HCT116 (cell line): ENCODE measurements around the gene RENBP. TPM values are rescaled to one million over a fixed set of nuclear protein-coding genes. Genes with fewer than 3 reads are reported as not detected.

ENCODE experiments used
- ATAC-seq: fragments of 200-7000 bp; cut with Tn5 transposase; 2 replicates; pipeline ENCODE4 v1.9.1; 2020; ENCODE audit warnings: mild to moderate bottlenecking, moderate library complexity
- BruUV-seq: library from RNA; stranded (reverse); fragments of 400-500 nt; replicated peaks from 2 replicates; lab custom pipeline; 2021; lab: Mats Ljungman, UMichigan
- CTCF ChIA-PET: fragments of 300-600 bp; sonication (Branson Sonifier 250); formaldehyde crosslinking; loops from one replicate; lab custom pipeline; 2021; ENCODE audit warnings: antibody characterized with exemption; lab: Charles Lee
- POLR2A ChIA-PET: fragments of 300-600, 350-600 bp; sonication (Branson Sonifier 250); formaldehyde crosslinking; loops from one replicate; lab custom pipeline; 2021; ENCODE audit warnings: antibody characterized with exemption; lab: Charles Lee
- RAD21 ChIA-PET, 2 experiments: fragments of 300-600 bp; sonication (Branson Sonifier 250); formaldehyde crosslinking; loops; one replicate each; lab custom pipeline; 2023; ENCODE audit warnings: low total read pairs in 2 of 2; ENCODE audit not compliant: uncharacterized antibody in 2 of 2, unreplicated experiment in 2 of 2, low non-redundant PET in 1 of 2; lab: Charles Lee
- DNase-seq: peaks from one replicate; pipeline ENCODE4 v3.0.0-alpha.2; 2010; ENCODE audit warnings: low read depth, low spot score
- H2AFZ ChIP-seq: fragments of 200-600 bp; shearing (Covaris generic), sonication (generic); 2 replicates; pipeline ENCODE4 v1.6.1; 2017; ENCODE audit warnings: low read depth, mixed run types, mixed read lengths, antibody characterized with exemption, low read length; ENCODE audit not compliant: poor library complexity, severe bottlenecking
- H3K27ac ChIP-seq: 2 replicates; pipeline ENCODE4 v1.5.1; 2012; ENCODE audit warnings: low read depth, low read length
- H3K27me3 ChIP-seq: fragments of 200-600 bp; sonication (generic); 2 replicates; pipeline ENCODE4 v1.6.1; 2016; ENCODE audit warnings: mixed run types, low read length, mixed read lengths; ENCODE audit not compliant: insufficient read depth
- H3K36me3 ChIP-seq, 2 experiments: fragments of 200-500 bp in 1 of 2; fragments of 200-600 bp in 1 of 2; sonication (Bioruptor generic) in 1 of 2; sonication (generic) in 1 of 2; 2 replicates each; pipeline versions ENCODE4 v1.5.1 to v1.6.1; 2014 to 2016; ENCODE audit warnings: low read length in 2 of 2, inconsistent platforms in 1 of 2, mixed read lengths in 1 of 2, mixed run types in 1 of 2; ENCODE audit not compliant: insufficient read depth in 2 of 2, control insufficient read depth in 1 of 2
- H3K4me1 ChIP-seq, 2 experiments: fragments of 200-600 bp in 1 of 2; sonication (generic) in 1 of 2; 2 replicates each; pipeline versions ENCODE4 v1.5.1 to v1.6.1; 2012 to 2017; ENCODE audit warnings: low read length in 2 of 2, inconsistent platforms in 1 of 2, mild to moderate bottlenecking in 1 of 2, mixed read lengths in 1 of 2, mixed run types in 1 of 2, moderate library complexity in 1 of 2; ENCODE audit not compliant: insufficient read depth in 2 of 2, control insufficient read depth in 1 of 2
- H3K4me2 ChIP-seq: fragments of 200-600 bp; sonication (generic); 2 replicates; pipeline ENCODE4 v1.6.1; 2017; ENCODE audit warnings: mixed run types, low read length, mixed read lengths
- H3K4me3 ChIP-seq, 2 experiments: fragments of 200-600 bp in 1 of 2; sonication (generic) in 1 of 2; replicated peaks in 1 of 2; 2 replicates each; pipeline ENCODE4 v1.5.1; 2011 to 2016; ENCODE audit warnings: low read length in 2 of 2, control low read depth in 1 of 2, low read depth in 1 of 2, mild to moderate bottlenecking in 1 of 2, mixed read lengths in 1 of 2, mixed run types in 1 of 2
- H3K79me2 ChIP-seq: fragments of 200-600 bp; sonication (generic); 2 replicates; pipeline ENCODE4 v1.6.1; 2017; ENCODE audit warnings: mild to moderate bottlenecking, mixed run types, low read length, moderate library complexity, mixed read lengths; ENCODE audit not compliant: insufficient read depth
- H3K9ac ChIP-seq: fragments of 200-600 bp; sonication (generic); 2 replicates; pipeline ENCODE4 v1.6.1; 2016; ENCODE audit warnings: low read length, mixed read lengths
- H3K9me2 ChIP-seq: fragments of 200-600 bp; sonication (generic), shearing (Covaris generic); 2 replicates; pipeline ENCODE4 v1.6.1; 2017; ENCODE audit warnings: mixed run types, mild to moderate bottlenecking, moderate library complexity; ENCODE audit not compliant: insufficient read depth
- H3K9me3 ChIP-seq, 2 experiments: fragments of 200-500 bp in 1 of 2; fragments of 200-600 bp in 1 of 2; sonication (Bioruptor generic) in 1 of 2; sonication (generic) in 1 of 2; 2 replicates each; pipeline ENCODE4 v1.6.1; 2014 to 2017; ENCODE audit warnings: low read length in 2 of 2, mixed read lengths in 2 of 2, inconsistent platforms in 1 of 2, low read depth in 1 of 2, mild to moderate bottlenecking in 1 of 2, mixed run types in 1 of 2, moderate library complexity in 1 of 2; ENCODE audit not compliant: control insufficient read depth in 1 of 2, insufficient read depth in 1 of 2
- H4K20me1 ChIP-seq: fragments of 200-600 bp; sonication (generic), shearing (Covaris generic); 2 replicates; pipeline ENCODE4 v1.6.1; 2017; ENCODE audit warnings: mixed run types, mild to moderate bottlenecking, moderate library complexity; ENCODE audit not compliant: insufficient read depth
- EGR1 ChIP-seq: IDR thresholded peaks from 2 replicates; pipeline ENCODE4 v1.6.1; 2012; ENCODE audit warnings: low read depth
- ELF1 ChIP-seq: IDR thresholded peaks from 2 replicates; pipeline ENCODE4 v1.6.1; 2012; ENCODE audit warnings: low read depth, borderline replicate concordance
- EZH2 ChIP-seq: fragments of 200-600 bp; sonication (generic); IDR thresholded peaks from 2 replicates; pipeline ENCODE4 v1.6.1; 2017; ENCODE audit warnings: antibody characterized with exemption, mixed run types
- EZH2phosphoT487 ChIP-seq: fragments of 200-600 bp; IDR thresholded peaks from 2 replicates; pipeline ENCODE4 v1.6.1; 2018; ENCODE audit warnings: antibody characterized with exemption, borderline replicate concordance
- FOSL1 ChIP-seq: IDR thresholded peaks from 2 replicates; pipeline ENCODE4 v1.6.1; 2012; ENCODE audit warnings: low read depth
- POLR2A ChIP-seq: IDR thresholded peaks from 2 replicates; pipeline ENCODE4 v1.7.0; 2011; ENCODE audit warnings: borderline replicate concordance; ENCODE audit not compliant: insufficient read depth, insufficient read length; ENCODE audit errors: extremely low read depth
- RAD21 ChIP-seq: IDR thresholded peaks from 2 replicates; pipeline ENCODE4 v1.6.1; 2012; ENCODE audit warnings: low read depth, mild to moderate bottlenecking
- SIN3A ChIP-seq: IDR thresholded peaks from 2 replicates; pipeline ENCODE4 v1.6.1; 2012; ENCODE audit warnings: low read depth
- SP1 ChIP-seq: IDR thresholded peaks from 2 replicates; pipeline ENCODE4 v1.6.1; 2012; ENCODE audit warnings: low read depth
- SRF ChIP-seq: IDR thresholded peaks from 2 replicates; pipeline ENCODE4 v1.6.1; 2012; ENCODE audit warnings: low read depth
- TCF7L2 ChIP-seq: IDR thresholded peaks from 2 replicates; pipeline ENCODE4 v1.7.0; 2011; ENCODE audit warnings: borderline replicate concordance, inconsistent platforms; ENCODE audit not compliant: insufficient read depth, insufficient read length; ENCODE audit errors: extremely low read depth
- YY1 ChIP-seq: IDR thresholded peaks from 2 replicates; pipeline ENCODE4 v1.6.1; 2011; ENCODE audit warnings: low read length, low read depth, moderate library complexity, mild to moderate bottlenecking; ENCODE audit not compliant: insufficient replicate concordance; ENCODE audit errors: extremely low read depth
- ZFX ChIP-seq: fragments of 450-650 bp; IDR thresholded peaks from 2 replicates; pipeline ENCODE4 v1.6.1; 2017
- ZNF274 ChIP-seq: fragments of 200-500 bp; sonication (Bioruptor generic); IDR thresholded peaks from 2 replicates; pipeline ENCODE4 v1.6.1; 2014; ENCODE audit warnings: mild to moderate bottlenecking, low read depth, low read length, inconsistent platforms
- intact Hi-C: fragments of 100-400 bp; cut with micrococcal nuclease; formaldehyde crosslinking; loops from 2 replicates; pipeline ENCODE4 v1.10.0; 2022
- total RNA-seq: library from RNA; stranded (reverse); gene quantifications from one replicate; pipeline ENCODE4 v1.2.1, GENCODE V29; 2021; ENCODE audit not compliant: unreplicated experiment
- TF ChIP-seq, protein P1 (sequence below): IDR thresholded peaks from 2 replicates; pipeline ENCODE4 v1.6.1; 2012; ENCODE audit warnings: low read depth
- TF ChIP-seq, protein P2 (sequence below): IDR thresholded peaks from 2 replicates; pipeline ENCODE4 v1.6.1; 2012
- TF ChIP-seq, protein P3 (sequence below): IDR thresholded peaks from 2 replicates; pipeline ENCODE4 v1.6.1; 2011; ENCODE audit warnings: mild to moderate bottlenecking, low read length, moderate library complexity; ENCODE audit not compliant: insufficient replicate concordance; ENCODE audit errors: extremely low read depth

The RENBP gene
- total RNA-seq, 1 experiment from 2014 or later, result 1.3 TPM

DNA sequence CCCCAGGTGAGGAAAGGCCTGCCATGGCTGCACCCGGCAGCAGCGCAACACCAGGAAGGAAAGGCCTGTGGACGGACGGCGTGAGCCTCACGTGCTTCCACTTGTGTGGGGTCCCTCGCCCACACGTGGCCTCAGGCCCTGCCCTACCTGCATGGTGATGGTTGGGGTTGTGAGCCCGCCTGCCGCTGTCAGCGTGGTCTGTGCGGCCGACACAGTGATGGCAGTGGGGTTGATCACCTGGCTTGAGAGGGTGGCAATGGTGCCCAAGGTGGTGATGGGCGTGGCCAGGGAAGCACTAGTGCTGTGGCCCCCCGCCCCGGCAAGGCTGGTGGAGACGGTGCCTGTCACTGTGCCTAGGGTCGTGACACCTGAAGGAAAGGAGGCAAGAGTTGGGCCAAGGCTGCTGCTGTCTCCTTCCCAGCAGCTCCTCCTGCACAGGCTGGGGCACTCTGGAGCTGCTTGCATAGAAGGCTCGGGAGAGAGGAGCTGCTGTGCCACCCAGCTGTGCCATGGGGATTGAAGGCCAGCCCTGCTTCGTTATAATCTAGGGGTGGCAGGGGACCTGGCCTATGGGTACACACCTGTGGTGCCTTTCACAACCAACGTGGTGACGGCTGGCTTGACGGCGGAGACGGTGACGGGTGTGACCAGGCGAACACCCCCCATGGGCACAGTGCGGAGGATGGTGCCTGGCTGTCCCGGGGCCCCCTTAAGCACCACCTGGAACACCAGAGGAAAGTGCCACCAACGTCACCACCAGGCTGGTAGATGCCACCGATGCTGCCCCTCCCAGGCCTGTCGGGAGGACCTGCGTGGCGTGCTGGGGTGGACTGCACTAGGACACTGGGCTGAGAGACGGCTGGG, 11.8 kb upstream of the RENBP start (continued):
- TF ChIP-seq ELF1 (no peak), SIN3A (no peak), POLR2A (no peak), ZFX (no peak), RAD21 (no peak), SP1 (no peak), FOSL1 (no peak), SRF (no peak), EZH2phosphoT487 (no peak)

DNA sequence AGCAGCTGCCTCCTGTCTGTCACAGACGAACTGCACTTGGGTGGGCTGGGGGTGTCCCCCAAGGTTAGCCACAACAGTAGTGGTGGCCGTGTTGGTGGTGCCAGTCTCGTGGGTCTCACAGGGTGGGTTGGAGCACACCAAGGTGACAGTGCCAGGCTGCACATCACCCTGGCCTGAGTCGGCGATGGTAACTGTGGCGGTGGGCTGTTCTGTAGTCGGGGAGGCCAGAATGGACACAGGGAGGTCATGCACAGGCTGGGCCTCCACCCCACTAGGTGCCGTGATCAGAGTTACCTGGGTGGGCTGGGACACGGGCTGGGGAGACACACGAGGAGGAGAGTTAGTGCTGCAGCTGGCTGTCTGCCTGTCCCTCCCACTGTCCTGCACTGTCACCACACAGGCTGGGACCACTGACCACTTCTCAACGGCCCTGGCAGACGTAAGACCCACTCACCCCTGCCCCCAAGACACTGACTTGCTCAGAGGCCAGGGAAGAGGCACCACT, 10.8 kb upstream of the RENBP start:
- CTCF ChIA-PET, result no interaction called here
- H3K79me2 ChIP-seq, result no peaks in the 10 kb centered on the region; the same call in 1 of the 2 replicates
- RAD21 ChIA-PET, result no interaction called here
- no peak overlapping the region for H3K27ac ChIP-seq
- H2AFZ ChIP-seq, result no peak overlapping the region
- TF ChIP-seq EZH2, result no peak
- TF ChIP-seq EGR1, result no peak
- no peak for TF ChIP-seq RAD21
- TF ChIP-seq, protein P1, sequence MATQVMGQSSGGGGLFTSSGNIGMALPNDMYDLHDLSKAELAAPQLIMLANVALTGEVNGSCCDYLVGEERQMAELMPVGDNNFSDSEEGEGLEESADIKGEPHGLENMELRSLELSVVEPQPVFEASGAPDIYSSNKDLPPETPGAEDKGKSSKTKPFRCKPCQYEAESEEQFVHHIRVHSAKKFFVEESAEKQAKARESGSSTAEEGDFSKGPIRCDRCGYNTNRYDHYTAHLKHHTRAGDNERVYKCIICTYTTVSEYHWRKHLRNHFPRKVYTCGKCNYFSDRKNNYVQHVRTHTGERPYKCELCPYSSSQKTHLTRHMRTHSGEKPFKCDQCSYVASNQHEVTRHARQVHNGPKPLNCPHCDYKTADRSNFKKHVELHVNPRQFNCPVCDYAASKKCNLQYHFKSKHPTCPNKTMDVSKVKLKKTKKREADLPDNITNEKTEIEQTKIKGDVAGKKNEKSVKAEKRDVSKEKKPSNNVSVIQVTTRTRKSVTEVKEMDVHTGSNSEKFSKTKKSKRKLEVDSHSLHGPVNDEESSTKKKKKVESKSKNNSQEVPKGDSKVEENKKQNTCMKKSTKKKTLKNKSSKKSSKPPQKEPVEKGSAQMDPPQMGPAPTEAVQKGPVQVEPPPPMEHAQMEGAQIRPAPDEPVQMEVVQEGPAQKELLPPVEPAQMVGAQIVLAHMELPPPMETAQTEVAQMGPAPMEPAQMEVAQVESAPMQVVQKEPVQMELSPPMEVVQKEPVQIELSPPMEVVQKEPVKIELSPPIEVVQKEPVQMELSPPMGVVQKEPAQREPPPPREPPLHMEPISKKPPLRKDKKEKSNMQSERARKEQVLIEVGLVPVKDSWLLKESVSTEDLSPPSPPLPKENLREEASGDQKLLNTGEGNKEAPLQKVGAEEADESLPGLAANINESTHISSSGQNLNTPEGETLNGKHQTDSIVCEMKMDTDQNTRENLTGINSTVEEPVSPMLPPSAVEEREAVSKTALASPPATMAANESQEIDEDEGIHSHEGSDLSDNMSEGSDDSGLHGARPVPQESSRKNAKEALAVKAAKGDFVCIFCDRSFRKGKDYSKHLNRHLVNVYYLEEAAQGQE, result no peak
- no peak for TF ChIP-seq EZH2phosphoT487
- no peak for TF ChIP-seq SP1
- no peak for TF ChIP-seq FOSL1
- TF ChIP-seq SRF, result no peak
- TF ChIP-seq ZNF274, result no peak
- TF ChIP-seq POLR2A, result no peak
- TF ChIP-seq, protein P2, sequence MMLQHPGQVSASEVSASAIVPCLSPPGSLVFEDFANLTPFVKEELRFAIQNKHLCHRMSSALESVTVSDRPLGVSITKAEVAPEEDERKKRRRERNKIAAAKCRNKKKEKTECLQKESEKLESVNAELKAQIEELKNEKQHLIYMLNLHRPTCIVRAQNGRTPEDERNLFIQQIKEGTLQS, result no peak
- TF ChIP-seq YY1, result no peak
- TF ChIP-seq, protein P3, sequence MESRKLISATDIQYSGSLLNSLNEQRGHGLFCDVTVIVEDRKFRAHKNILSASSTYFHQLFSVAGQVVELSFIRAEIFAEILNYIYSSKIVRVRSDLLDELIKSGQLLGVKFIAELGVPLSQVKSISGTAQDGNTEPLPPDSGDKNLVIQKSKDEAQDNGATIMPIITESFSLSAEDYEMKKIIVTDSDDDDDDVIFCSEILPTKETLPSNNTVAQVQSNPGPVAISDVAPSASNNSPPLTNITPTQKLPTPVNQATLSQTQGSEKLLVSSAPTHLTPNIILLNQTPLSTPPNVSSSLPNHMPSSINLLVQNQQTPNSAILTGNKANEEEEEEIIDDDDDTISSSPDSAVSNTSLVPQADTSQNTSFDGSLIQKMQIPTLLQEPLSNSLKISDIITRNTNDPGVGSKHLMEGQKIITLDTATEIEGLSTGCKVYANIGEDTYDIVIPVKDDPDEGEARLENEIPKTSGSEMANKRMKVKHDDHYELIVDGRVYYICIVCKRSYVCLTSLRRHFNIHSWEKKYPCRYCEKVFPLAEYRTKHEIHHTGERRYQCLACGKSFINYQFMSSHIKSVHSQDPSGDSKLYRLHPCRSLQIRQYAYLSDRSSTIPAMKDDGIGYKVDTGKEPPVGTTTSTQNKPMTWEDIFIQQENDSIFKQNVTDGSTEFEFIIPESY, result no peak
- TF ChIP-seq TCF7L2, result no peak
- no peaks in the 10 kb centered on the region for H3K4me1 ChIP-seq
- no peaks in the 10 kb centered on the region for H3K9me3 ChIP-seq
- peaks cover 0 to 22% of the 10 kb centered on the region in 2 experiments; a peak in 2 of 4 replicates for H3K36me3 ChIP-seq
- DNase-seq, result no peak
- no peak overlapping the region for H3K4me3 ChIP-seq
- no peaks in the 10 kb centered on the region for H4K20me1 ChIP-seq
- H3K27me3 ChIP-seq, result no peaks in the 10 kb centered on the region
- no TSS peak for BruUV-seq
- intact Hi-C loops, result no loop called here
- H3K9ac ChIP-seq, result no peak overlapping the region
- no peaks in the 10 kb centered on the region for H3K9me2 ChIP-seq
- ATAC-seq, result no peak
- H3K4me2 ChIP-seq, result no peak overlapping the region
- POLR2A ChIA-PET, result no interaction called here
